ENCODE measurements around the gene SLCO4A1.

SLCO4A1 gene, protein sequence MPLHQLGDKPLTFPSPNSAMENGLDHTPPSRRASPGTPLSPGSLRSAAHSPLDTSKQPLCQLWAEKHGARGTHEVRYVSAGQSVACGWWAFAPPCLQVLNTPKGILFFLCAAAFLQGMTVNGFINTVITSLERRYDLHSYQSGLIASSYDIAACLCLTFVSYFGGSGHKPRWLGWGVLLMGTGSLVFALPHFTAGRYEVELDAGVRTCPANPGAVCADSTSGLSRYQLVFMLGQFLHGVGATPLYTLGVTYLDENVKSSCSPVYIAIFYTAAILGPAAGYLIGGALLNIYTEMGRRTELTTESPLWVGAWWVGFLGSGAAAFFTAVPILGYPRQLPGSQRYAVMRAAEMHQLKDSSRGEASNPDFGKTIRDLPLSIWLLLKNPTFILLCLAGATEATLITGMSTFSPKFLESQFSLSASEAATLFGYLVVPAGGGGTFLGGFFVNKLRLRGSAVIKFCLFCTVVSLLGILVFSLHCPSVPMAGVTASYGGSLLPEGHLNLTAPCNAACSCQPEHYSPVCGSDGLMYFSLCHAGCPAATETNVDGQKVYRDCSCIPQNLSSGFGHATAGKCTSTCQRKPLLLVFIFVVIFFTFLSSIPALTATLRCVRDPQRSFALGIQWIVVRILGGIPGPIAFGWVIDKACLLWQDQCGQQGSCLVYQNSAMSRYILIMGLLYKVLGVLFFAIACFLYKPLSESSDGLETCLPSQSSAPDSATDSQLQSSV

GRCh38 chr20:62642051-62642665, at the start of gene SLCO4A1:
TSS of gene SLCO4A1 (plus strand) at chr20:62642503. CDS start at chr20:62656455, 13,952 bp downstream.
- DNase-seq, result no peak

GRCh38 chr20:62592506-62593177, 49.7 kb upstream of the SLCO4A1 start:
- DNase-seq, result no peak

DNA sequence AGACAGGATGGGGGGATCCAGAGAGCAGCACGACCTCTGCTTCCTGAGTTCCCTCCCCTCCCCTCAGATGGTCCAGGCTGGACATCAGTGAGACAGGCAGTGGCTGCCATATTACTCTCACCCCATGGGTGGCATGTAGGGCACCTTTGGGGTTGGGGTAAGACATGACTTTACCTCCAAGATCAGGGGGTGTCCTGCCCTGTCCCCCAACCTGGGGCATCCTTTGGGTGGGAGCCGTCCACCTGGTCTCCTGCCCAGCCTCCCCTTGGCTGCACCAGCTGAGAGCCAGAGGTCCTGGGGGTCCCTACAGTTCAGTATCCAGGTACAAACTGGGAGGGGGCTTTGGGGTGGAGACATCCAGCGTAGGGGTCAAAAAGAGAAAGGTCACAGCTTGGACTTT, 48.7 kb upstream of the SLCO4A1 start:
- no peak for DNase-seq

DNA sequence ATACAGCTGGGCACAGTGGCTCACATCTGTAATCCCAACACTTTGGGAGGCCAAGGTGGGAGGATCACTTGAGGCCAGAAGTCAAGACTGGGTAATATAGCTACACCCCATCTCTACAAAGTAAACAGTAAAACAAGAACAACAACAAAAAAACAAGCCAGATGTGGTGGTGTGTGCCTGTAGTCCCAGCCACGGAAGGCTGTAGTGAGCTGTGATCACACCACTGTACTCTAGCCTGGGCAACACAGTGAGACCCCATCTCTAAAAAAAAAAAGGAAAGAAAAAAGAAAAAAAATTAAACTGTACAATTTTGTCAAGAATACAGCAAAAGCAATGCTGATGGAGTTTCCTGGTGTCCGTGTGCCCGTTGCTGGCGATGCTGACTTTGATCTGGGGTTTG, 47.2 kb upstream of the SLCO4A1 start:
- no peak for DNase-seq

GRCh38 chr20:62595491-62595890, 46.8 kb upstream of the SLCO4A1 start:
- DNase-seq, result no peak

- DNase-seq, result no peak
These were observed 45.8 kb upstream of the SLCO4A1 start for GRCh38 chr20:62596486-62596885.

DNA sequence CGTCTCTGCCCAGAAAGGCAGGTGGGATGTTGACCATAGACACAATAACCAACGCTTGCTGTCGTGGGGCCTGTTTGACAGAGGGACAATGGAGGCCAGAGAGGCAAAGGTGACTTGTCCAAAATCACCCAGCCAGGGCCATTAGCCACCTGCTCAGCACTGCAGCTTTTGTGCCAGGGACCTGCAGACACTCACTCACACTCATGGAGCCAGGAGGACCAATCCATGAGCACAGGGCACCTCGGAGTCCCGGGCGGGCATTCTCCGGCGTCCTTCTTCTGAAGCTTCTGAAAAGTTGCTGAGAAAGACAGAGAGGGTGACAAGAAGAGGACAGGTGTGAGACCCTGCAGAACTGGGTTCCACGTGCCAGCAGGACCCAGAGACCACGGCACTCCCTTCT, 45.4 kb upstream of the SLCO4A1 start:
- no peak for DNase-seq

GRCh38 chr20:62597416-62598115, 44.7 kb upstream of the SLCO4A1 start:
- no peak for DNase-seq

DNA sequence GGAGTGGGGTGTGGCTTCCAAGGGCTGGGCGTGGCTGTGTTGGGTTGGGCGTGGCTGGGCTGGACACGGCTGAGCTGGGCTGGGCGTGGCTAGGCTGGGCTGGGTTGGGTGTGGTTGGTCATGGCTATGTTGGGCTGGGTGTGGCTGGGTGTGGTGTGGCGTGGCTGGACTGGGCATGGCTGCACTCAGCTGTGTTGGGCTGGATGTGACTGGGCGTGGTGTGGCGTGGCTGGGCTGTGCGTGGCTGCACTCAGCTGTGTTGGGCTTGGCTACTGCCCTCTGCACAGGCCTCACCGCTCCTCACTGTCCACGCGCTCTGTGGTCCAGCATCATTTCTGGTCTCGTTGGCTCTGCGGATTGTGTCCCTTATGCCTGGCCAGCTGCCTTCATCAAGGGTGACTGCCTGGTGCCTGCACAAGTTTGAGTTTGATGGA, 43.5 kb upstream of the SLCO4A1 start:
- no peak for DNase-seq

GRCh38 chr20:62599216-62600110, 42.8 kb upstream of the SLCO4A1 start:
- DNase-seq, result no peak

GRCh38 chr20:62601172-62601571, 41.1 kb upstream of the SLCO4A1 start:
- DNase-seq, result no peak

DNA sequence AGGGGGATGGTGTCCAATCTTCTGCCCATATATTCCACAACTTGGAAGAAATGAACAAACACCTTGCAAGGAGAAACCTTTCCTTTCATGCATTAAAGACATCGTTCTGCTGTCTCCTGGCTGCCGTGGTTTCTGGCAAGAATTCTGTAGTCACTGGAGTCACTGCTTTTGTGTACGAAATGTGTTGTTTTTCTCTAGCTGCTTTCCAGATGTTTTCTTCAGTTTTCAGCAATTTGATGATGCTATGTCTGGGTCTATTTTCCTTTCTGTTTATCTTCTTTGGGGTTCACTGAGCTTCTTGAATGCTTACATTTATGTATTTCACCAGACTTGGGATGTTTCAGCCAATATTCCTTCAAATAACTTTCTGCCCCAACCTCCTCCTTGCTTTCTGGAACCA, 40.6 kb upstream of the SLCO4A1 start:
- DNase-seq, result no peak

DNA sequence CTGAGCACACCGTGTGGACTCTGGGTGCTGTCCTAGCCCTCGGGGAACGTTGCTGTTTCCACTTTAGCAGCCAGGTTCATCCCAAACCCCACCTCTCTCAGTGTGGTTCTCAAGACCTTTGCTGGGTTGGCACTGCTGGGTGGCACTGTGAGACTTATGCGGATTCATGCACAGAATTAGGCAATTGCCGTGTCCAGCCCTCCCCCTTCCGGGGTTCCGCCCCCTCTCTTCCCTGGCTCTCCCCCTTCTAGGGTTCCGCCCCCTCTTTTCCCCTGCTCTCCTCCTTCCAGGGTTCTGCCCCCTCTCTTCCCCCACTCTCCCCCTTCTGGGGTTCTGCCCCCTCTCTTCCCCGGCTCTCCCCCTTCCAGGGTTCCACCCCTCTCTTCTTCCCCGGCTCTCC, 39.8 kb upstream of the SLCO4A1 start:
- DNase-seq, result no peak

- no peak for DNase-seq
These were observed 39.0 kb upstream of the SLCO4A1 start for GRCh38 chr20:62603021-62603906.

DNA sequence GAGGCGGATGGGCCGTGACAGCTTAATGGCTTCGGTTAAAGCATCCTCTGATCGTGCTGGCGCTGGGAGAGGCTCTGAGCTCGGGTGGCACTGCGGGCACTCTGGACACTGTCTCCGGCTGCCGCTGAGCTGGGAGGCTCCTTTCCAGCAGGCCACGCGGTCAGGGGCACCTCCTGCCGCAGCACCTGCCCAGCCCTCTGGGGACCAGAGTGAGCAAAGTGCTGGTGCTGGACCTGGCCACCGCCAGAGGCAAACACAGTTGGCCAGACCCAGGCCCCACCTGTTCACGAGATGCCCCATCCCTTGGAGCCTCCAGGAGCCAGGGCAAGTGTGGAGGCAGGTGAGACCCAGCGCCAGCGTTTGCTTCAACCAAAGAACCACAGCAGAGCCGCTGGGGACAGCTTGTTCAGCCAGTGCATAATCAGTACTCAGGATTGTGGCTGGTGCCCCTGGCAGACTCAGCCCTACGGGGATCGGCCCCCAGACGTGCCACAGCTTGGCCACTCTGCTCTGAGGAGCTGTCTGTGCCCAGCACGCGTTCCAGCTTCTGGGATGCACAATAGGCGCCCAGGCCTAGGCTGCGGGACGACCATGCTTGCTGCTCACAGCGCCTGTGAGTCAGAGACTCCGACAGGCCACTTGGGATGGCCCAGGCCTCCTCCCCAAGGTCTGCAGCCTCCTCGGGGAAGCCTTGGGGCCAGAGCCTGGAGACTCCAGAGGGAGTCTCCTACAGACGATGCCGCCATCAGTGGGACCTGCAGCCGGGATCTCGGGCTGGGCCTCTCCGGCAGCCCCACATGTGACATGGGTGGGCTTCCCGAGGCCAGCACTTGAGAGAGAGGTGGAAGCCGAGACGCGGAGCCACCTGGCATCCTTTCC, 38.2 kb upstream of the SLCO4A1 start:
- DNase-seq, result no peak

DNA sequence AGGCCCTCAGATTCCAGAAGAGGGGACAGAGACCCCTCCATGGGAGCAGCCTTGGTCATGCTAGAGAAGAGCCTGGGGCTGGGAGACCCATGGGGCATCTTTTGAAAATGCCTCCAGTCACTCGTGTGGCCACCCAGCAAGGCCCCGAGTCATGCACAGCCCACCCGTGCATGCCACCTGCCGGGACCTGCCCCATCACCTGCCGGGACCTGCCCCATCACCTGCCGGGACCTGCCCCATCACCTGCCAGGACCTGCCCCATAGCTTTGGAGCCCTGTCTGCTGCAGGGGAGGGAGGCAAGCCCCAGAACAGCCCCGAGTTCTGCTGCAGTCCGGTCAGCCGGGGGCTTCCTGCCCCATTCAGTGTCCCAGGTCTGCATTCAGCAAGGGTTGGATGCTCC, 37.5 kb upstream of the SLCO4A1 start:
- no peak for DNase-seq

- no peak for DNase-seq
These were observed 36.9 kb upstream of the SLCO4A1 start for GRCh38 chr20:62605236-62605943.

DNA sequence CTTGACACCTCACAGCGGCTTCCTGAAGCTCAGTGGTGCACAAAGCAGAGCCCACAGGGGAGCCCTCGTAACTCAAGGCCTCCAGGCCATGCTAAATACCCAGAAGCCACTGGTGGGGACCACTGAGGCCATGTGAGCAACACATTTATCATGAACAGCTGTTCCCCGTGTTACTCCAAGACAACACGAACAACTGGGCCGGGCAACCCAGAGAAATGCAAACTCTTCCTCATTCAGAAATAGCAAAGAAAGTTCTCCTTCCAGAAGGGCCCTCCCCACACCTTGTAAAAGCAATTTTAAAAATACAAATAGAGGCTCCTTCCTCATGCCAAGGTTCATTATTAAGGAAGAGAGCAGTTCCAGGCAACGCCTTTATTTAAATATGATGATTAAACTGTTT, 36.3 kb upstream of the SLCO4A1 start:
- no peak for DNase-seq
